Stomach (tissue), 4 donors: ENCODE results near the gene MRPL50.

ENCODE experiments used
- POLR2AphosphoS5 ChIP-seq, 3 donors: sonication (generic); formaldehyde crosslinking; IDR thresholded peaks; one replicate each; pipeline ENCODE4 v1.6.1; 2016; ENCODE audit warnings: antibody characterized with exemption in 3 of 3
- TF ChIP-seq, protein P1 (sequence below), 7 experiments: fragments of 450-650 bp in 4 of 7; fragments of 200-600 bp in 3 of 7; sonication (generic) in 3 of 7; IDR thresholded peaks; one replicate each; pipeline ENCODE4 v1.5.1; 2016 to 2019; ENCODE audit warnings: antibody characterized with exemption in 7 of 7, control low read depth in 2 of 7, mild to moderate bottlenecking in 1 of 7

DNA sequence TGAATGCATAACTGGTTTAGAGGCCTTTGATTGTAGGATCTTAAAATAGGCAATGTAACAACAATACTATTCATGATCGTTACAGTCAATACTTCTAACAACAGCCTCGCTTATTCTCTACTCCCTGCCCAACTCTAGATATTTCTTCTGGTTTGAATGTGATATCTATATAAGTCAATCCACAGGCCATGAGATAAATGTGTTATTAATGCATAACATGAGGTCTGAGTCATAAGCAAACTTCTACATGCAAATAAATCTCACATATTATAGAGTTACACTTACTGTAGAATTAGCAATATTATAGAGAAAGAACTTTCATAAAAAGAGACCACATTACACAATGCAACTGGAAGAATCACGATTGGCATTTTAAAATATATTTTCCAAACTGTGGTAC, 40.1 kb upstream of the MRPL50 start:
- TF ChIP-seq, protein P1, sequence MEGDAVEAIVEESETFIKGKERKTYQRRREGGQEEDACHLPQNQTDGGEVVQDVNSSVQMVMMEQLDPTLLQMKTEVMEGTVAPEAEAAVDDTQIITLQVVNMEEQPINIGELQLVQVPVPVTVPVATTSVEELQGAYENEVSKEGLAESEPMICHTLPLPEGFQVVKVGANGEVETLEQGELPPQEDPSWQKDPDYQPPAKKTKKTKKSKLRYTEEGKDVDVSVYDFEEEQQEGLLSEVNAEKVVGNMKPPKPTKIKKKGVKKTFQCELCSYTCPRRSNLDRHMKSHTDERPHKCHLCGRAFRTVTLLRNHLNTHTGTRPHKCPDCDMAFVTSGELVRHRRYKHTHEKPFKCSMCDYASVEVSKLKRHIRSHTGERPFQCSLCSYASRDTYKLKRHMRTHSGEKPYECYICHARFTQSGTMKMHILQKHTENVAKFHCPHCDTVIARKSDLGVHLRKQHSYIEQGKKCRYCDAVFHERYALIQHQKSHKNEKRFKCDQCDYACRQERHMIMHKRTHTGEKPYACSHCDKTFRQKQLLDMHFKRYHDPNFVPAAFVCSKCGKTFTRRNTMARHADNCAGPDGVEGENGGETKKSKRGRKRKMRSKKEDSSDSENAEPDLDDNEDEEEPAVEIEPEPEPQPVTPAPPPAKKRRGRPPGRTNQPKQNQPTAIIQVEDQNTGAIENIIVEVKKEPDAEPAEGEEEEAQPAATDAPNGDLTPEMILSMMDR (IDR thresholded peaks at IDR 0.05): no peak
- no peak for TF ChIP-seq POLR2AphosphoS5 (IDR thresholded peaks at IDR 0.05)
